AG04450 (cell line): ENCODE data around the gene FUS. TPM values are rescaled to one million over a fixed set of nuclear protein-coding genes. Genes with fewer than 3 reads are reported as not detected.
"Not testable (repeated sequence)": the region's sequence is repeated elsewhere in the genome, so short reads cannot be mapped to it uniquely, and the experiment has no call there.

ENCODE experiments used
- CTCF ChIA-PET: fragments of 300-600, 350-600 bp; formaldehyde crosslinking; extraction: SDS; loops from one replicate; lab custom pipeline; 2022; ENCODE audit warnings: antibody characterized with exemption, inconsistent platforms; lab: Charles Lee
- POLR2A ChIA-PET: fragments of 350-600 bp; formaldehyde crosslinking; extraction: SDS; loops from one replicate; lab custom pipeline; 2021; ENCODE audit warnings: antibody characterized with exemption, inconsistent platforms; lab: Yijun Ruan, JAX
- DNase-seq: peaks from one replicate; pipeline ENCODE4 v3.0.0-alpha.2; 2011; ENCODE audit warnings: low read depth, low spot score
- H3K27ac ChIP-seq: one replicate; pipeline ENCODE4 v1.5.1; 2012; ENCODE audit warnings: low read depth, low read length, control low read depth
- H3K27me3 ChIP-seq: one replicate; pipeline ENCODE4 v1.6.0; 2012; ENCODE audit warnings: low read length; ENCODE audit not compliant: control insufficient read depth, insufficient read depth
- H3K4me3 ChIP-seq: 2 replicates; pipeline ENCODE4 v1.5.1; 2011; ENCODE audit warnings: mild to moderate bottlenecking, low read depth, low read length, control low read depth
- H3K9me3 ChIP-seq: 2 replicates; pipeline ENCODE4 v1.5.1; 2012; ENCODE audit warnings: low read length; ENCODE audit not compliant: control insufficient read depth, insufficient read depth
- CTCF ChIP-seq: IDR thresholded peaks from 2 replicates; pipeline ENCODE4 v1.5.1; 2011; ENCODE audit warnings: low read depth, low read length, control low read depth, inconsistent platforms
- polyA plus RNA-seq: library from polyadenylated mRNA; depleted of rRNA; stranded (reverse); fragments of >200 nt; gene quantifications from 2 replicates; pipeline ENCODE4 v1.2.3, GENCODE V29; 2011

Gene FUS
- polyA plus RNA-seq, 1 experiment: 166 TPM

DNA sequence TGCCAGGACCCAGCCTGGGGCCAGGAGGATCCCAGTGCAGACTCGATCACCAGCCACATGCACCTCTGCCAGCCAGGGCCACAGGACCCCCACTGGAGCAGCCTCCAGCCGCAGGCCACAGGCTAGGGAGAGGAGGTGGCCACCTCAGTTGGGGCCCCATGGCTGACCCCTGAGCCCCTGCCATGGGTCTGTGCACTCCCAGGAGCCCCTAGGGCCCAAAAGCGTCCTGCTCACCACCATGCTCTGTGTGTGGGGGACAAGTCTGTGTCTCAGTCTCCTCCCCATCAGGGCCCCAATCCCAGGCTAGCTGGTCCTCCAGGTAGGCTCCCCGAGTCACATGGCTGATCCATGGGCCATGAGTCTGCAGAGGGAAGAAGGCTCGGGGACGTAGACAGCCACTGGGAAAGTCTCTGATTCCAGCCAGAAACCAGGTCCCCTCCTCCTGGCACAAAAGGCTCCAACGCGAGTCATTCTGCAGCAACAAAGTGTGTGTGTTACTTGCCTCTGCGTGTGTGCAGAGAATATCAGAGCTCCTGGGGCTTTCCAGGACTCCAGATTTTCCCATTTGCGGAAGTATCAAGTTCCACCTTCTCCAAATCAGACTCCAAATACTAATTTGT lies 38.3 kb upstream of the FUS start:
- TF ChIP-seq CTCF: no peak
- CTCF ChIA-PET: interaction anchor here (0.5 to 2.8 kb wide), 56 partner anchors 8 to 732 kb away, joined by 3 to 32 read pairs (median 5); partner anchors contain the start of genes BCKDK, COX6A2, FUS and HSD3B7
- Histone ChIP-seq H3K4me3 (peak overlapping the region; percentile 46), H3K27ac (peak overlapping the region; percentile 84), H3K27me3 (no peaks in the 10 kb centered on the region), H3K9me3 (no peaks in the 10 kb centered on the region; the same call in 1 of the 2 replicates)
- no peak for DNase-seq
- POLR2A ChIA-PET: interaction anchor here (0.7 to 2.3 kb wide), 13 partner anchors 9 to 367 kb away, joined by 3 to 75 read pairs (median 4); partner anchors contain the start of genes FUS, KAT8, PYCARD and RUSF1

DNA sequence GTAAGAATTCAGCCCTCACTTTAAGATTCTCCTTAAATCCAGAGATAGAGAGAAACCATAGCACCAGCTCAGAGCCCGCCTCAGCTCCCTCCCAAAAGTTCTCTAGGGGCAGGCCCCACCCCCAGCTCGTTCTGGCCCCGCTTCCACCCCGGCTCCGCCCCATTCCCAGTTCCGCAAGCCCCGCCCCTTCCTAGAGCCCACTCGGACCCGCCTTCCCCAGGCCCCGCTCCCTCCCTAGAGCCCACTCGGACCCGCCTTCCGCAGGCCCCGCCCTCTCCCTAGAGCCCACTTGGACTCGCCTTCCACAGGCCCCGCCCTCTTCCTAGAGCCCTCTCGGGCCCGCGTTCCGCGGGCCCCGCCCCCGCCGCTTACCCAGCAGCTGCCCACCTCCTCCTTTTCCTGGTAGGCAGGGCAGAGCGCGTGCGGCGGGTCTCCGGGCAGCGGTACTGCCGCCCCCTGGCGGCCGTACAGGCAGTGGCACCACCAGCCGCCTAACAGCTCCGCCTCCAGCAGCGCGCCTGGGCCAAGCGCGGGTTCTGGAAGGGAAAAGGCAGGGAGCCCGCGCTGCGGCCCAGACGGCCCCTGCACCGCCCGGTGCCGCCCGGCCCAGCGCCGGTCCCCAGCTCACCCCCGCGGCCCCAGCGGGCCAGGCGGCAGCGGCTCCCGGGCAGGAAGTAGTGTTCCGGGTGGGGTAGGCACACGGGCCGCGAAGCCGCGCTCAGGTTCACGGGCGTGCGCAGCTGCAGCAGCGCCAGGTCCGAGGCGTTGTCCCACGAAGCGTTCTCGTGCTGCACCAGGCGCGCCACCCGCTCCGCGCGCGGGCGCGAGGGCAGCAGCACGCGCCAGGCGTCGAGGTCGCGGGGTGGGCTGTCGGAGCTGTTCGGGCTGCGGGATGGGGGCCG lies 37.6 kb upstream of the FUS start:
- Histone ChIP-seq H3K27me3 (peaks cover 5% of the 10 kb centered on the region), H3K4me3 (peak overlapping the region; percentile 51), H3K9me3 (no peaks in the 10 kb centered on the region; the same call in 1 of the 2 replicates), H3K27ac (peak overlapping the region; percentile 84)
- POLR2A ChIA-PET: interaction anchor here (0.6 to 2.3 kb wide), 17 partner anchors 10 to 366 kb away, joined by 3 to 75 read pairs (median 4); partner anchors contain the start of genes FUS, KAT8, PYCARD and RUSF1
- TF ChIP-seq CTCF: peak; percentile 87
- peak; percentile 96 for DNase-seq
- CTCF ChIA-PET: interaction anchor here (0.5 to 2.8 kb wide), 61 partner anchors 9 to 1074 kb away, joined by 3 to 32 read pairs (median 5); partner anchors contain the start of genes BCKDK, COX6A2, FUS and HSD3B7

- H3K27me3 ChIP-seq: peaks cover 12% of the 10 kb centered on the region
- no peak overlapping the region; the same call in 1 of the 2 replicates for H3K4me3 ChIP-seq
- CTCF ChIA-PET: interaction anchor here (0.8 to 2.8 kb wide), 33 partner anchors 9 to 329 kb away, joined by 3 to 32 read pairs (median 9); partner anchors contain the start of genes BCKDK, COX6A2, FUS and HSD3B7
- H3K27ac ChIP-seq: no peak overlapping the region
- POLR2A ChIA-PET: interaction anchor here (0.8 to 2.3 kb wide), 11 partner anchors 21 to 316 kb away, joined by 3 to 75 read pairs (median 5); partner anchors contain the start of genes FUS, KAT8, PYCARD and SETD1A
- no peak for DNase-seq
- no peaks in the 10 kb centered on the region; the same call in 1 of the 2 replicates for H3K9me3 ChIP-seq
- TF ChIP-seq CTCF: no peak
These were observed 36.8 kb upstream of the FUS start for GRCh38 chr16:31143011-31143693.

DNA sequence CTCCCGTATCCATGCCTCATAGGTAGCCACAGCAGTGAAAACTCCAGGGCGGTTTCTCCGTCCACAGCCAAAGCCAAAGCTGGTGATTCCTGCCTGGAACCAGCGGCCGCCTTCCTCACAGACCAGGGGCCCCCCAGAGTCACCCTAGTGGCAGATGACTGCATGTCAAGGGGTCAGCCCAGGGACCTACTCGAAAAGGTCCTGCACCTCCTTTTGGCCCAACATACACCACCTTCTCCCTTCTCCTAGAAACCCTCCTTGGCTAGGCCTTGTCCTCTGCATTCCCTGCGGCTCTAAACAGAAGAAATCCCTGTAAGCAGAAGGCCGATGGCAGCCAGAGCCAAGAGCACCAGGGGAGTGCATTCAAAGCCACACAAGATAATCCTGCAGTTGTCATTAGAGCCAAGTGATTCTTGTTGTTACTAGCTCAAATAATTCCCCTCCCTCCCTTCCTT lies 36.2 kb upstream of the FUS start:
- H3K27me3 ChIP-seq: peaks cover 18% of the 10 kb centered on the region
- H3K27ac ChIP-seq: no peak overlapping the region
- ChIA-PET POLR2A (no interaction called here), CTCF (interaction anchor here (2.2 to 2.8 kb wide), 3 partner anchors 14 to 190 kb away, joined by 10 to 32 read pairs (median 17); partner anchors contain the start of gene HSD3B7)
- DNase-seq: no peak
- TF ChIP-seq CTCF: no peak
- no peak overlapping the region for H3K4me3 ChIP-seq
- H3K9me3 ChIP-seq: no peaks in the 10 kb centered on the region; the same call in 1 of the 2 replicates

GRCh38 chr16:31144418-31144817 lies 35.5 kb upstream of the FUS start:
- POLR2A ChIA-PET: interaction anchor here (2.5 kb wide), 1 partner anchor 35 kb away, joined by 8 read pairs; the partner anchor contains the start of gene FUS

More at GRCh38 chr16:31144418-31144817, 35.5 kb upstream of the FUS start:
- CTCF ChIA-PET, H3K4me3 ChIP-seq, H3K9me3 ChIP-seq, H3K27ac ChIP-seq, DNase-seq: not testable (repeated sequence)
- peaks cover 22% of the 10 kb centered on the region for H3K27me3 ChIP-seq
